Measurements from ENCODE around the gene SFTA2.

The SFTA2 gene

DNA sequence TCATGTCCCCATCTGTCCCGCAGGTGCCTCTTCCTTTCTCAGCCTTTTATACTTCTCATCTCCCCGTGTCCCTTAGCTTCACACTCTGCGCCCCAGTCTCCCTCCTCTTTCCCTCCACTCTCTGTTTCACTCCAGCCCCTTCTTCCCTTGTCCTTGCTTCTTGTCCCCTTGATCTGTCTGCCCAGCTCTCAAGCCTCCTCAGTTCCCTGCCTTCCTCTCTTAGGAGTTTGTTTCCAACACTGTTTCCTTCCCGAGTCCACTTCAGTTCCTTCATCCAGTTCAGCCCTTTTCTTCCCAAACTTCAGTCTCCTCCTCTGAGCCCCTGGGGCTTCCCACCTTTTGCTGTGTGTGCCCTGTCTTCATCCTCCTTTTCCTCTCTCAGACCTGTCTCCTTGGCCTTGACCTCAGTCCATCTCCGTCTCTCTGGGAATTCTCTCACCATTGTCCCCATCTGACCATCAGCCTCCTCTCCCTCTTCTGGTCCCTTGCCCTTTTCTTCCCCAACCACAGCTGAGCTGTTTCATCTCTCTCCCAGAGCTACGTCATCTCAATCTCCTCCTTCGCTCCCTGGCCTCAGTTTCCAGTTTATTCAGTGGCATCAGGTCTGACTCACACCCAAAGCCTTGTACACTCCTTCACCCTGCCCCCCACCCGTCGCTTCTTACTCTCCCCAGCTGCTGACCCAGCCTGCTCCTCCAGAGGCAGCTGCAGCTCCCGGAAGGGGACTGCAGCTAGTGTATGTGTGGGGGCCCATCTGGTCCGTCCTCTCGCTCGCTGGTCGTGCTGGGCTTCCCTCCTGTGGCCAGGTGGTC, 50.4 kb downstream of the SFTA2 start:
- no peak for TF ChIP-seq CTCF (IDR thresholded peaks at IDR 0.05; ENCODE audit: low read depth, low read length)
- no peak overlapping the region for H3K4me3 ChIP-seq (ENCODE audit: low read depth, low read length)
